NCI-H345 treated with DMSO at 0.1 percent for 48 hours (cell line): ENCODE data around the gene TCF12.
A peak's percentile ranks its signal among the peaks of the same experiment; 100 is the strongest.

Experiments
- DNase-seq: peaks from one replicate; lab custom pipeline; 2025; ENCODE audit not compliant: unreplicated experiment; lab: John Stamatoyannopoulos, UW

The TCF12 gene

GRCh38 chr15:57287123-57287521 lies 368.7 kb downstream of the TCF12 start:
- DNase-seq: no peak

GRCh38 chr15:57288926-57289580 lies 370.6 kb downstream of the TCF12 start:
- DNase-seq: no peak

DNA sequence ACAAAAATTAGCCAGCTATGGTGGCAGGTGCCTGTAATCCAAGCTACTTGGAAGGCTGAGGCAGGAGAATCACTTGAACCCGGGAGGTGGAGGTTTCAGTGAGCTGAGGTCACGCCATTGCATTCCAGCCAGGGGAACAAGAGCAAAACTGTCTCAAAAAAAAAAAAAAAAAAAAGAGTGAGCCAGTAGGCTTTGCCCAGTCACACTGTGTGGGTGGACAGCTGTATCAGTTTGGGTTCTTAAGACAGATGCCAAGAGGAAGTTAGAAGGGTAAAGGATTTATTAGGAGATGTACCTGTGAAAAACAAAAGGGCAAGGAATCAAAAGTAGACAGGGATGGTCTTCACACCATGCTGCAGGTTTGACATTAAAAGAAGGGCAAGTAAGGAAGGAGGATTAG lies 371.7 kb downstream of the TCF12 start:
- DNase-seq: no peak

DNA sequence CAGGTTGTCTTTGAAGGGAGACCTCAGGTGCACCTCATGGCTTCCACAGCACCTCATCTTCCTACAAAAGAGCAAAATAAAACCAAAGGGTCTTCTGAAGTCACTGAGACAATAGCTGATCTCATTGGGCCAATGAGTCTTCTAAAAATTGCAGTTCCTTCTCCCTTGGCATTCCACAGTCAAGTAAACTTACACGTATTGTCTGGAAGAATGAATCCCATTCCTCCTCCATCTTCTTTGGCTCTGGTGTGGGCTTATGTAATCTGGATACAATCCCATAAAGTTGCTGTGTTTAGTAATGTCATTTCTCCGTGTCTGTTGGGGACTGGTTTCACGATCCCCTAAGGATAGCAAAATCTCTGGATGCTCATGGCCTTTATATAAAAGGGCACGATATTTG lies 372.4 kb downstream of the TCF12 start:
- no peak for DNase-seq

DNA sequence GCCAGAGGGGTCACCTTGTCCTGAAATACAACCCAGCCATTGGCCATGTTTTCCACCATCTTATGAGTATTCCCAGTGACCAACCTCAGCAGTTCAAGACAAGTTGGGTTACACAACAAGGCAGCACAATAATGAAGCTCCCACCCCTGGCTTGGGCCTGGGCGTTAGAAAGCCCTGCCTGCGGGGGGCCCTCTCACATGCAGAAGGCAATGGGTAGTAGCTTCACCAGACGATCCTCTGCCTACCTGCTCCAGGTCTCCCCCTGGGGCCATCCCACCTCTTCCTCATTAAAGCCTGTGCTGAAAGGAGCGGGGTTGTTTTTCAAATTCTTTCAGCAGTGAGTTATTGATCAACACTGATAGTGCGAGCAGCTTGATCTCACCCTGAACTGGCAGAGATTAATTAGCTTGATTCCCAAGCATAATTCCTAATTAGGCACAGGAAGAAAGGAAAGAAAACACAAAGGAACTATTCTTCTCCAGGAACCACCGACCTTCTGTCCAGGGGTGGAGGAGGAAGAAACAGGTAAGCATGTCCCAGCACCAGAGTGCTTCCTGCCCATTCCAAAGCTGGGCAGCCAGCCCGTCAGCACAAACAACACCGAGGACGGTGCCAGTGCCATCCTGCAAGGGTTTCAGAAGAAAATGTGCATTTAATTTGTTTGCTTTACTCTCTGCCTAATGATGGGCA lies 378.2 kb downstream of the TCF12 start:
- DNase-seq: no peak

GRCh38 chr15:57297163-57297593 lies 378.7 kb downstream of the TCF12 start:
- DNase-seq: no peak

- DNase-seq: no peak
These were observed 379.2 kb downstream of the TCF12 start for GRCh38 chr15:57297630-57298029.

- no peak for DNase-seq
These were observed 379.8 kb downstream of the TCF12 start for GRCh38 chr15:57298204-57298603.

DNA sequence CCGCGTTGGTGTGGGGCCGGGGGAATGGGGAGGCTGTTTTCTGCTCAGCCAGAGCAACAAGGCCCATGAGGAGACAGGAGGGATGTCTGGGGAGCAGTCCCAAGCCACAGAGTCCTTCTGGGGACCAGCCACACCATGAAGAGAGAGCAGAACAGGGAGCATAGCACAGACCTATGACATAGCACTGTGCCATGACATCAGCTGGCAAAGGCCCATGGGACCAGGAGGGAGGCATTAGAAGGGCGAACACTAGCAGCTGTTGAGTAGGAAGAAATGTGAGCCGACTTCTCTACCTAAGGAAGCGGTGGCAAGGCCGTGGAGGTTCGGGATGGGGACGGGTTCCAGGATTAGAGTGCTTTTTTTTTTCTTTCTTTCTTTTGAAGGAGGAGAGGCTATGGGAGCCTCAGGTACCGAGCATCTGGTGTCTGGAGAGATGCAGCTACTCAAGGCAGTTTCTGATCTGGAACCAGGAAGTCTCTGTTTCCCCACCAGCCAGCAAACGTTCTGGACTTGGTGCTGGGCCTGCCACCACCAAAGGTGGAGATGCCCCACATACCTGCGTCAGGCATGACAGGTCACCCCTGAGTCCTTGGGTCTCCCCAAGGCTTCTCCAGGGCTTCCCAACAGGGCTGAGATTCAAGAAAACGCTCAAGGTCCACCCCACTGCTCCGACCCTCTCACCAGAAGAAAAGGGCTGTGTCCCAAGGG lies 380.6 kb downstream of the TCF12 start:
- no peak for DNase-seq

DNA sequence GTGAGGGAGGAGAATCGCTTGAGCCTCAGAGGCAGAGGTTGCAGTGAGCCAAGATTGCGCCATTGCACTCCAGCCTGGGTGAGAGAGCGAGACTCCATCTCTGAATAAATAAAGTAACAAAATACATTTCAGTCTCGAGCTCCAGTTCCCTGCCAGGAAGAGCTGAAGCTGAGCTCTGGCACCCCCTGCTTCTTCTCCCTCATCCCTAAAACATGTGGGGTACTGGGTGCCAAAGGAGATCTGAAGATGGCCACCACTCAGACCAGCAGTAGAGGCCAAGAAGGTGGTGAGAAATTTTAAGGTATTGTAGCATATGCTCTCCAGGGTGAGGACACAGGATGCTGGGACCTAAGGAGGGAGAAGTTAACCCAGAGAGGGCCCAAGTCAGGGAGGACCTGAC lies 382.9 kb downstream of the TCF12 start:
- no peak for DNase-seq

GRCh38 chr15:57302640-57303257 lies 384.3 kb downstream of the TCF12 start:
- DNase-seq: no peak

GRCh38 chr15:57305009-57305408 lies 386.6 kb downstream of the TCF12 start:
- no peak for DNase-seq

DNA sequence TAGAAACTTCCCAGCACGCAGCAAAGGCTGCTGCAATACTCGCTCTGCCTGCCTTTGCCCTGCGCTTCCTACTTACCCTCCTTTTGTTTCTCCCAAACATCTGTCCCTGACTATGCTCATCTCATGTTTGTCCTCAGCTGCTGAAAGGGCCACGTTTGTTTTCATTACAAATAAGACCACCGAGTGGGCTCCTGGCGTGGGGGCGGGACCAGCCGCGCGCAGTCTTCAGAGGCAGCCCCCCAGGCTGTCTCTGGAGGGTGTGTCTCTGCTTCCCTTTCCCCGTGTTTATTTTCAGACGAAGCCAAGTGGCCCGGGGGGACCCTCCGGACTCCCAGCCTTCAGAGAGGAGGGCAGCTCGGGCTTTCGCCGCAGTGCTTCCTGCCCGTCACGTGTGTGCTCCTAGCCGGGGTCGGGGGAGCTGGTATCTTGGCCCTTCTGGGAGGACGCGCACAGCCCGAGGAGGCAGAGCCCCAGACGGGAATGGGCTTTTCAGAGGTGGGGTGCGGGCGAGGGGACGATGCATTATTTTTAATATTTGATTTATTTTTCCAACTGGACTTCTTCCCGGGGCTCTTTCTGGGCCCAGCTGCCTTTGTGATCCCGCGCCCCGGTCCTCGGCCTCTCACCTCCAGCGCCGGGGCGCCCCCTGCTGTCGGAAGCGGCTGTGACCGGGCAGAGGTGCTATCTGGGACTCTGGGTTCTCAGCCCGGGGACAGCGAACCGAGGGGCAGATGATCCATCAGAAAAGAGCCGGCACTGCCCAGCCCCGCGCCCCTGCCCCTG lies 387.9 kb downstream of the TCF12 start:
- peak; percentile 62 for DNase-seq

- no peak for DNase-seq
These were observed 388.5 kb downstream of the TCF12 start for GRCh38 chr15:57306944-57307411.

- DNase-seq: no peak
These were observed 389.2 kb downstream of the TCF12 start for GRCh38 chr15:57307527-57308169.

DNA sequence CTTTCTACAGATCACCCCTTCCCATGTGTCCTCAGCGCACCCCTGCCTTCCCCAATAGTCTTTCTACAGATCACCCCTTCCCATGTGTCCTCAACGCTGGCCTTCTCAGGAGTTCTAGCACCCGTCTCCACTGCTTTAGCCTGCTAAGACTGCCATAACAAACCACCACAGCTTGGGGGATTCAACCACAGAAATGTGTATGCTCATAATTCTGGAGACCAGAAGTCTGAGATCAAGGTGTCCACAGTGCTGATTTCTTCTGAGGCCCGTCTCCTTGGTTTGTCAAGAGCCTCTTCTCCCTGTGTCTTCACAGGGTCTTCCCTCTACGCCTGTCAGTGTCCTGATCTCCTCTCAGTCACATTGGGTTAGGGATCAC lies 389.7 kb downstream of the TCF12 start:
- DNase-seq: no peak

DNA sequence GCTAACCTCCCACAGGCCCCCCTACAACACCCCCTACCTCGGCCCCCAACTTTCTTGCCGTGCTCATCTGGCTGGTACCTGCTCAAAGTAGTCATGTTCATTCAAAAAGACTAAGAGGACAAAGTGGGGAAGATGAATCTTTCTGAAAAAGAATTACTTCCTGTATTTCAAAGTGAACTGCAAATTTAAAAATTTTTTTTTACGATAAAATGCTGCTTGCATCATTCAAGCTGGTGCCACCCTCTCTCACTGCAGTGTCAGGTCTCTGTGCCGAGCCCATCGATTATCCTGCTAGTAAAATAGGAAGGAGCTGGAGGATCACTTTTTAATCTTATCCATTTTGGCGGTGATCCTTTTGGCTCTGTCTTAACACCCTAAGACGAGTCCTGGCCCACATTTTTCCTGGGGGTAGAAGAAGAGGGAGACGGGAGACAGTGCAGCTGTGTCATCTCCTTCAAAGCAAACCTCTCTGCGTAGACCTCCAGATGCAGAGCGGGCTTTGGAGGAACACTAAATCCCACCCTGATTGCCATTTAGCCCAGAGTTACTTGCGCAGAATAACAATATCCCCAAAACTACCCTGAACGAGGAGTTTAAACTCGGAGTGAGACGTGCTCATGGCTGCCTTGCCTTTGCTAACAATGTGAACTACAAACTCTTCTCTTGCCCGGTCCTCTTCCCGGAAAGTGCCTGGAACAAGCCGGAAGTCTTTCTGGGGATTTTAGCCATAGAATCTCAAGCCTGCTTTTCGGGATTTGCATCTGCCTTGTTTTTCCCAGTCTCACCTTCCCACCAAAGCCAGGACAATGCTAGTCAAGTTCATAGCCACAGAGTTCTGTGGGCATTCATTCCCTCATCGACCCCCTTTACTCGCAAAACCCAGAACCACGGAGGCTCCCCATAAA lies 391.7 kb downstream of the TCF12 start:
- no peak for DNase-seq

DNA sequence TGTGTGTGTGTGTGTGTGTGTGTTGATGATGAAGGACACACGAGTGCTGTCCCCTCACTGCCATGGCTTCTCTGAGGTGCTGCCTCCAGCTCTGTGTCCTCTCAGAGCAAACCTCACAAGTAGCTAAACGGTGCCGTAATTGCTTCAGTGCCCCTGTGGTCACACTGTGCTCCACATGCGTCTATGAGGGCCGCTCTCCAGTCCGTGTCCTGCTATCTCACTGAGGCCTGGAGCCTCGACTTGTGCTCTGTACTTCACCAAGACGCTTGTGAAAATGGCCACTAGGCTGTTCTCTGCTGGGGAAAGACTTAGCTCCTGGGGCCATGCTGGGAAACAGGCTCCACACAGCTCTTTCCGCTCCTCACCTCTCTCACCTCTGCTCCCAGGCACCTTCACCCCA lies 392.4 kb downstream of the TCF12 start:
- DNase-seq: no peak

- no peak for DNase-seq
These were observed 393.5 kb downstream of the TCF12 start for GRCh38 chr15:57312006-57312317.
